ENCODE measurements around the gene AIFM3.

Gene AIFM3

GRCh38 chr22:21028277-21029251 is 61.5 kb downstream of the AIFM3 start:
- Histone ChIP-seq H3K36me3 (replicated peaks; ENCODE audit: insufficient read depth, low read length) (no peaks in the 10 kb centered on the region), H3K27me3 (replicated peaks; ENCODE audit: insufficient read depth, low read length) (peaks cover 25% of the 10 kb centered on the region), H3K4me2 (ENCODE audit: low read depth, low read length) (no peak overlapping the region), H2AFZ (ENCODE audit: low read length) (no peak overlapping the region), H3K4me3 (ENCODE audit: low read length) (no peak overlapping the region), H3K27ac (ENCODE audit: low read length) (no peak overlapping the region), H3K9me3 (replicated peaks; ENCODE audit: insufficient read depth, low read length) (no peaks in the 10 kb centered on the region), H3F3A (ENCODE audit: insufficient read depth, low read length) (no peaks in the 10 kb centered on the region), H4K20me1 (ENCODE audit: insufficient read depth, low read length) (no peaks in the 10 kb centered on the region), H3K9me2 (replicated peaks; ENCODE audit: insufficient read depth, low read length) (no peaks in the 10 kb centered on the region), H3K4me1 (ENCODE audit: low read length) (no peaks in the 10 kb centered on the region; the same call in 1 of the 2 replicates), H3K9ac (ENCODE audit: low read length) (no peak overlapping the region), H3K79me2 (ENCODE audit: low read length) (no peaks in the 10 kb centered on the region)
- no peak for DNase-seq
- no peak for TF ChIP-seq EZH2phosphoT487 (IDR thresholded peaks at IDR 0.05; ENCODE audit: low read length)

- no peaks in the 10 kb centered on the region for H3K79me2 ChIP-seq (ENCODE audit: low read length)
- H3K9me3 ChIP-seq (replicated peaks; ENCODE audit: insufficient read depth, low read length): no peaks in the 10 kb centered on the region
- H2AFZ ChIP-seq (ENCODE audit: low read length): no peak overlapping the region
- no peak overlapping the region for H3K27ac ChIP-seq (ENCODE audit: low read length)
- H4K20me1 ChIP-seq (ENCODE audit: insufficient read depth, low read length): no peaks in the 10 kb centered on the region
- no peak overlapping the region for H3K9ac ChIP-seq (ENCODE audit: low read length)
- H3K4me3 ChIP-seq (ENCODE audit: low read length): no peak overlapping the region
- no peaks in the 10 kb centered on the region for H3K36me3 ChIP-seq (replicated peaks; ENCODE audit: insufficient read depth, low read length)
- DNase-seq: no peak
- no peaks in the 10 kb centered on the region for H3K9me2 ChIP-seq (replicated peaks; ENCODE audit: insufficient read depth, low read length)
- TF ChIP-seq EZH2 (optimal IDR thresholded peaks at IDR 0.05; ENCODE audit: low read depth, low read length) (no peak), CTCF (IDR thresholded peaks at IDR 0.05; ENCODE audit: low read length) (no peak), EZH2phosphoT487 (IDR thresholded peaks at IDR 0.05; ENCODE audit: low read length) (no peak)
- peaks cover 25% of the 10 kb centered on the region for H3K27me3 ChIP-seq (replicated peaks; ENCODE audit: insufficient read depth, low read length)
- no peaks in the 10 kb centered on the region for H3F3A ChIP-seq (ENCODE audit: insufficient read depth, low read length)
- no peaks in the 10 kb centered on the region; the same call in 1 of the 2 replicates for H3K4me1 ChIP-seq (ENCODE audit: low read length)
- H3K4me2 ChIP-seq (ENCODE audit: low read depth, low read length): no peak overlapping the region
These were observed 62.5 kb downstream of the AIFM3 start for GRCh38 chr22:21029486-21030025.

GRCh38 chr22:21030032-21030431 is 63.0 kb downstream of the AIFM3 start:
- Histone ChIP-seq H3K9me3 (replicated peaks; ENCODE audit: insufficient read depth, low read length) (no peaks in the 10 kb centered on the region), H4K20me1 (ENCODE audit: insufficient read depth, low read length) (no peaks in the 10 kb centered on the region), H3F3A (ENCODE audit: insufficient read depth, low read length) (no peaks in the 10 kb centered on the region), H3K79me2 (ENCODE audit: low read length) (no peaks in the 10 kb centered on the region), H3K36me3 (replicated peaks; ENCODE audit: insufficient read depth, low read length) (no peaks in the 10 kb centered on the region), H3K4me3 (ENCODE audit: low read length) (no peak overlapping the region), H3K4me1 (ENCODE audit: low read length) (no peaks in the 10 kb centered on the region; the same call in 1 of the 2 replicates), H3K9me2 (replicated peaks; ENCODE audit: insufficient read depth, low read length) (no peaks in the 10 kb centered on the region), H3K27me3 (replicated peaks; ENCODE audit: insufficient read depth, low read length) (peaks cover 25% of the 10 kb centered on the region), H3K27ac (ENCODE audit: low read length) (no peak overlapping the region), H2AFZ (ENCODE audit: low read length) (no peak overlapping the region), H3K9ac (ENCODE audit: low read length) (no peak overlapping the region), H3K4me2 (ENCODE audit: low read depth, low read length) (no peak overlapping the region)
- TF ChIP-seq EZH2phosphoT487 (IDR thresholded peaks at IDR 0.05; ENCODE audit: low read length) (no peak), EZH2 (optimal IDR thresholded peaks at IDR 0.05; ENCODE audit: low read depth, low read length) (no peak), CTCF (IDR thresholded peaks at IDR 0.05; ENCODE audit: low read length) (no peak)
- DNase-seq: no peak

Data from MM.1S (cell line).